CD14-positive monocyte (primary cell): ENCODE data around the gene ABCB1. TPM values are rescaled to one million over a fixed set of nuclear protein-coding genes. Genes with fewer than 3 reads are reported as not detected.

Experiments used
- DNase-seq, 3 donors: peaks; one replicate each; pipeline ENCODE4 v3.0.0-alpha.2; 2011 to 2022
- H2AFZ ChIP-seq: 2 replicates; pipeline ENCODE4 v1.6.0; 2012; ENCODE audit warnings: mild to moderate bottlenecking, low read depth, low read length, inconsistent platforms; ENCODE audit not compliant: insufficient read depth, poor library complexity, severe bottlenecking
- H3K27ac ChIP-seq, 2 donors: 1 replicate in 1 of 2; 2 replicates in 1 of 2; pipeline ENCODE4 v1.5.1; 2012 to 2013; ENCODE audit warnings: low read length in 2 of 2, control low read depth in 1 of 2, inconsistent platforms in 1 of 2, low read depth in 1 of 2, mild to moderate bottlenecking in 1 of 2
- H3K27me3 ChIP-seq, 2 donors: one replicate each; pipeline versions ENCODE4 v1.6.0 to v1.6.1; 2011 to 2013; ENCODE audit warnings: low read length in 2 of 2; ENCODE audit not compliant: control insufficient read depth in 2 of 2, insufficient read depth in 2 of 2
- H3K36me3 ChIP-seq, 2 donors: replicated peaks in 1 of 2; 1 replicate in 1 of 2; 2 replicates in 1 of 2; pipeline versions ENCODE4 v1.5.1 to v1.6.1; 2012 to 2013; ENCODE audit warnings: low read length in 2 of 2, control low read depth in 1 of 2, inconsistent platforms in 1 of 2, mild to moderate bottlenecking in 1 of 2; ENCODE audit not compliant: insufficient read depth in 2 of 2, control insufficient read depth in 1 of 2
- H3K4me1 ChIP-seq, 2 donors: 1 replicate in 1 of 2; 2 replicates in 1 of 2; pipeline versions ENCODE4 v1.5.1 to v1.6.1; 2012 to 2013; ENCODE audit warnings: low read length in 2 of 2, control low read depth in 1 of 2, inconsistent platforms in 1 of 2, mild to moderate bottlenecking in 1 of 2, moderate library complexity in 1 of 2; ENCODE audit not compliant: insufficient read depth in 2 of 2, control insufficient read depth in 1 of 2
- H3K4me2 ChIP-seq: replicated peaks from 2 replicates; pipeline ENCODE3; 2012; ENCODE audit warnings: low read length, moderate library complexity, mild to moderate bottlenecking; ENCODE audit not compliant: poor library complexity, severe bottlenecking; ENCODE audit errors: extremely low read depth
- H3K4me3 ChIP-seq, 3 experiments: fragments of 200-600 bp in 1 of 3; sonication (generic) in 1 of 3; replicated peaks in 1 of 3; 1 replicate in 2 of 3; 2 replicates in 1 of 3; pipeline ENCODE4 v1.5.1; 2011 to 2013; ENCODE audit warnings: low read length in 3 of 3, mild to moderate bottlenecking in 3 of 3, control low read depth in 2 of 3, low read depth in 2 of 3, inconsistent platforms in 1 of 3, moderate library complexity in 1 of 3
- H3K79me2 ChIP-seq: 2 replicates; pipeline ENCODE4 v1.6.0; 2012; ENCODE audit warnings: mild to moderate bottlenecking, control low read depth, inconsistent platforms, low read length, moderate library complexity; ENCODE audit not compliant: insufficient read depth
- H3K9ac ChIP-seq: 2 replicates; pipeline ENCODE4 v1.6.0; 2017; ENCODE audit warnings: low read length, mild to moderate bottlenecking; ENCODE audit not compliant: insufficient read depth, poor library complexity, severe bottlenecking
- H3K9me3 ChIP-seq, 2 donors: replicated peaks in 1 of 2; 1 replicate in 1 of 2; 2 replicates in 1 of 2; pipeline versions ENCODE4 v1.5.1 to v1.6.1; 2012 to 2013; ENCODE audit warnings: low read length in 2 of 2, control low read depth in 1 of 2; ENCODE audit not compliant: control insufficient read depth in 1 of 2, insufficient read depth in 1 of 2
- H4K20me1 ChIP-seq: 2 replicates; pipeline ENCODE4 v1.6.0; 2012; ENCODE audit warnings: mild to moderate bottlenecking, low read length, control low read depth, moderate library complexity; ENCODE audit not compliant: insufficient read depth
- H3K27ac Mint-ChIP-seq, 7 donors: one replicate each; pipeline ENCODE4 v1.8.0; 2020; ENCODE audit warnings: mild to moderate bottlenecking in 7 of 7, mixed read lengths in 7 of 7, moderate library complexity in 6 of 7, inconsistent platforms in 2 of 7
- H3K27me3 Mint-ChIP-seq, 3 donors: one replicate each; pipeline ENCODE4 v1.8.0; 2021 to 2022; ENCODE audit warnings: low read depth in 3 of 3, mild to moderate bottlenecking in 3 of 3, mixed read lengths in 3 of 3, moderate library complexity in 3 of 3, inconsistent platforms in 1 of 3
- H3K36me3 Mint-ChIP-seq, 2 donors: one replicate each; pipeline ENCODE4 v1.8.0; 2020; ENCODE audit warnings: mixed read lengths in 2 of 2, inconsistent platforms in 1 of 2, mild to moderate bottlenecking in 1 of 2
- H3K4me1 Mint-ChIP-seq: one replicate; pipeline ENCODE4 v1.8.0; 2020; ENCODE audit warnings: mild to moderate bottlenecking, mixed read lengths
- H3K4me3 Mint-ChIP-seq, 2 donors: one replicate each; pipeline ENCODE4 v1.8.0; 2020; ENCODE audit warnings: mild to moderate bottlenecking in 2 of 2, mixed read lengths in 2 of 2, moderate library complexity in 1 of 2
- H3K9me3 Mint-ChIP-seq, 7 donors: one replicate each; pipeline ENCODE4 v1.8.0; 2020 to 2022; ENCODE audit warnings: mixed read lengths in 7 of 7, mild to moderate bottlenecking in 6 of 7, moderate library complexity in 6 of 7, inconsistent platforms in 2 of 7
- CTCF ChIP-seq: fragments of 200-600 bp; IDR thresholded peaks from one replicate; pipeline ENCODE4 v1.8.0; 2022; ENCODE audit warnings: antibody characterized with exemption, mild to moderate bottlenecking
- WGBS: methylation state at CpG from one replicate; pipeline ENCODE4 v1.1.5; 2013; ENCODE audit warnings: missing lambda C conversion rate; ENCODE audit not compliant: insufficient coverage; 5-methylcytosine and 5-hydroxymethylcytosine counted together
- intact Hi-C, 2 donors: fragments of 100-400 bp; cut with micrococcal nuclease; formaldehyde crosslinking; loops; one replicate each; pipeline versions ENCODE4 v1.15.0 to v1.15.1; 2023
- polyA plus RNA-seq, 3 donors: library from polyadenylated mRNA; depleted of rRNA in 1 of 3; unstranded in 2 of 3; stranded (reverse) in 1 of 3; fragments of 300-500 nt in 2 of 3; fragments of >200 nt in 1 of 3; fragmentation: Illumina TruSeq in 2 of 3; gene quantifications; 1 replicate in 2 of 3; 2 replicates in 1 of 3; pipeline ENCODE4 v1.2.3, GENCODE V29; 2012 to 2021

The ABCB1 gene
- polyA plus RNA-seq, 3 donors = 0.24 TPM; not detected in 2

- no peaks in the 10 kb centered on the region for H3K79me2 ChIP-seq
- Mint-ChIP-seq H3K36me3 (no peaks in the 10 kb centered on the region), H3K4me3 (no peak overlapping the region), H3K27me3 (peaks cover 5 to 14% (median 6%) of the 10 kb centered on the region in 3 donors), H3K9me3 (peaks cover 0 to 4% (median 0%) of the 10 kb centered on the region in 7 donors), H3K4me1 (peaks cover 6% of the 10 kb centered on the region), H3K27ac (no peak overlapping the region)
- H4K20me1 ChIP-seq = no peaks in the 10 kb centered on the region
- whole genome bisulfite sequencing = 100% methylated on average over 2 of the region's 2 CpGs
- DNase-seq = no peak
- intact Hi-C loops = no loop called here
- no peaks in the 10 kb centered on the region for H3K9me3 ChIP-seq
- H3K4me2 ChIP-seq = no peak overlapping the region
- no peak overlapping the region for H3K4me3 ChIP-seq
- no peak for TF ChIP-seq CTCF
- no peak overlapping the region for H2AFZ ChIP-seq
- H3K4me1 ChIP-seq = peaks cover 4 to 7% of the 10 kb centered on the region in 2 donors
- no peak overlapping the region for H3K27ac ChIP-seq
- peaks cover 4 to 11% of the 10 kb centered on the region in 2 donors for H3K27me3 ChIP-seq
- H3K9ac ChIP-seq = no peak overlapping the region
- H3K36me3 ChIP-seq = no peaks in the 10 kb centered on the region
These were observed 120.3 kb downstream of the ABCB1 start for GRCh38 chr7:87480386-87480785.

- H3K27me3 Mint-ChIP-seq = peaks cover 5 to 17% (median 6%) of the 10 kb centered on the region in 3 donors
- no peak overlapping the region for H2AFZ ChIP-seq
- no peak overlapping the region for H3K4me2 ChIP-seq
- H3K4me1 ChIP-seq = peaks cover 8 to 12% of the 10 kb centered on the region in 2 donors
- DNase-seq = no peak
- no peaks in the 10 kb centered on the region for H3K36me3 Mint-ChIP-seq
- no peak overlapping the region for H3K27ac Mint-ChIP-seq
- H3K9ac ChIP-seq = no peak overlapping the region
- no peak overlapping the region for H3K27ac ChIP-seq
- H3K79me2 ChIP-seq = no peaks in the 10 kb centered on the region
- peaks cover 4 to 11% of the 10 kb centered on the region in 2 donors for H3K27me3 ChIP-seq
- no peak for TF ChIP-seq CTCF
- intact Hi-C loops = no loop called here
- no peaks in the 10 kb centered on the region for H4K20me1 ChIP-seq
- H3K4me3 ChIP-seq = no peak overlapping the region
- H3K9me3 ChIP-seq = no peaks in the 10 kb centered on the region
- H3K9me3 Mint-ChIP-seq = peaks cover 0 to 2% (median 0%) of the 10 kb centered on the region in 7 donors
- H3K4me1 Mint-ChIP-seq = peaks cover 9% of the 10 kb centered on the region
- 93% methylated on average over 2 of the region's 2 CpGs for WGBS
- no peaks in the 10 kb centered on the region for H3K36me3 ChIP-seq
- H3K4me3 Mint-ChIP-seq = no peak overlapping the region
These were observed 120.7 kb downstream of the ABCB1 start for GRCh38 chr7:87479951-87480350.
